GM10847 (cell line): ENCODE data around the gene ANTXR1.

Source experiments
- POLR2A ChIP-seq: IDR thresholded peaks from 2 replicates; pipeline ENCODE4 v1.6.1; 2011; ENCODE audit not compliant: insufficient read length; ENCODE audit errors: extremely low read depth

ANTXR1 gene

DNA sequence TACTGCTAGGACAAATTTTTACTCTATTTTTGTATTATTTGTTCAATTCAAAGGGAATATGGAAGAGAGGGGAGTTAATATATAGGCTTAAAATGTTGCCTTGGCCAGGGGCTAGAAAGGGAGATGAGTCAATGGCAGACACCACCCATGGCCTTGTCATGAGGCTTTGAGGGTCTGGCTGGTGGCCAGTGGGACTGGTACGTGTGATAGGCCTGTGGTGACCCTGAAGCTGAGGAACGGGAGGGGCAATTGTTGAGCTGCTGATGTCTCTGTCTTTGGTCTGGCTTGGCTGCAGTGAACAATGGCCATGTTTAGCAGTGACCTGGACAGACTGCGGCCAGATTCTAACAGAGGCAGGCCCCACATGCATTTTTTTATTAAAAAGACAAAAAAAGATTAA is 20.0 kb upstream of the ANTXR1 start:
- no peak for TF ChIP-seq POLR2A

DNA sequence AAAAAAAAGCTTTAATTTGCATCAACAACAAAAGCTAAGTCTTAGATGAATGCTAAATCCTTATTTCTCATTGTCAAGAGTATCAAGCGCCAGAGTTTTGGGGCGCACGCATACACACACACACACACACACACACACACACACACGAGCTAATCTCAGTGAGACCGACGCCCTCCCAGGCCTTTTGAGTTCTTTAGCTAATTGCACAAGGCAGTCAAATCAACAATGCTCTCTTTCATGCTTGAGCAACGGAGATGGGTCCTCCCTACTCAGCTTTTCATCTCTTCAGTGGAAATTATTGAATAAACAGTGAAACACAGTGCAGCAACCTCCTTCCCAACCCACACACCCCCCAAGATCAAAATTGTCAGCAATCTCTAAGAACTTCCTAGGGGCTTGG is 19.3 kb upstream of the ANTXR1 start:
- TF ChIP-seq POLR2A, result no peak

DNA sequence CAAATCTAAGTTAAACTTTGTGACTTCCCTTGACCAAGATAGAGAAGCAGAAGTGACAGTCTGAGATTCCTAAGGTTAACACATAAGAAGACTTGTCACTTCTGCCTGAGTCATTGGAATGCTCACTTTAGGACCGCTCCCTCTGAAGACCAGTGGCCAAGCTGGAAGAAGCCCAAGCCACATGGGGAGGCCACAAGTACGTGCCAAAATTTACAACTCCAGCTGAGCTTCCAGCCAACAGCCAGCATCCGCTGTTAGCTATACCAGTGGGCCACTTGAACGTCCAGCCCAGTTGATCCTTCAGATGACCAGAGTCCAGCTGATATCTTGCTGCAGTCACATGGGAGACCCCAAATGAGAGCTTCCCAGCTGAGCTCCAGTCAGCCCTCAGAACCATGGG is 18.1 kb upstream of the ANTXR1 start:
- no peak for TF ChIP-seq POLR2A

DNA sequence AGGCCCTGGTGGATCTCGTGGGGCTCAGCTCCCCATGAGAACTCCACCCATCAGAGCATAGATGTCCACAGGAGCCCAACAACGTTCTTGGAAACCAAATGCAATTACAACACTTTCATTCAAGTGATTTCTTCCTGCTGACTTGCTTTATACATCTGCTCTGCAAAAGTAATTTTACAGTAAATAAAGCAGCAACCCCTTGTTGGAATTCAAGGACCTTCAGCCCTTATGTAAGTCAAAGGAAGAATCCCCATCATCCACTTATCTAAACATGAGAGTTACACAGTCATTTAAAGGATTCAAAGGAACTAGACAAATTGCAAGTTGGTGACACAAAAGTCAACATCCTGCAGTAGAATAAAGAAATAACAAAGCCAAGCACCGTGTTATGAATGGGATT is 17.1 kb upstream of the ANTXR1 start:
- TF ChIP-seq POLR2A, result no peak

DNA sequence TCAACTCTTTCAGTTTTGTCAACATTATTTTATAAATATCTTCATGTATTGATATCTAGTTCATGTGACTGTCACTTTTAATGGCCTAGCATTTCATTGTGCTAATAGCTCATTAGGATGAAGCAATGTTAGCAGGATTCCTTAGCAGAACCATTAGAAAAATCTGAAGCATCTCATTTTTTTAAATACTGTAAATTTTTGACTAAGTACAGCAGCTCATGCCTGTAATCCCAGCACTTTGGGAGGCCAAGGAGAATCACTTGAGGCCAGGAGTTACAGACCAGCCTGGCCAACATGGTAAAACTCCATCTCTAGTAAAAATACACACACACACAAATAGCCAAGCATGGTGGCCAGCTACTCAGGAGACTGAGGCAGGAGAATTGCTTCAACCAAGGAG is 15.6 kb upstream of the ANTXR1 start:
- no peak for TF ChIP-seq POLR2A

DNA sequence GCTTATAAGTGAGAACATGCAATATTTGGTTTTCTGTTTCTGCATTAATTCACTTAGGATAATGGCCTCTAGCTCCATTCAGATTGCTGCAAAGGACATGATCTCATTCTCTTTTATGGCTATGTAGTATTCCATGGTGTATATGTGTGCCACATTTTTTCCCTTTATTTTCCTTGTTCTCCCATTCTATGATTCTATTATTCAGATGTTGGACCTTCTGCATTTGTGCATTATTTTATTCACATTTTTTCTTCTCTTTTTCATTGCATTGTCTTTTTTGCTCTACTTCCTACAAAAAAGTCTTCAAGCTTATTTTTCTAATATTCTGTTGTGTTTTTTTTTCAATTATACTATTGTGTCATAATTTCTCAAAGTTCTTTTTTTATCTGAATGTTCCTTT is 11.1 kb upstream of the ANTXR1 start:
- TF ChIP-seq POLR2A, result no peak

DNA sequence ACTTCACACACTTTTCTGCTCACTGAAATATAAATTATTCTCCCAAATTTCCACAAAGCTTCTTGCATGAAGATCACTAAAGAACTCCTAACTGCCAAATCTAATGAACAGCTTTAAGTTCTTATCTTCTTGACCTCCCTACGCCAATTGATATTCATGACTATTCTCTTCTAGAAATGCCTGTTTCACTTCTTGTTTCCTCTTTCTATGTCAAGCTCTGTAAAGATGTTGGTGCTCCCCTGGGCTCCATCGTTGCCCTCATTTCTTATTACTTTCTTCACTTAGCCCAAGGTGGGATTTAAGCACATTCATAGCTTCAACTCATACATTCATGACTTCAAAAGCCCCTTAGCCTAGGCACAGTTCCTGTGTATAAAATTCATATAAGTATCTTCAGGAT is 9.2 kb upstream of the ANTXR1 start:
- TF ChIP-seq POLR2A, result no peak

DNA sequence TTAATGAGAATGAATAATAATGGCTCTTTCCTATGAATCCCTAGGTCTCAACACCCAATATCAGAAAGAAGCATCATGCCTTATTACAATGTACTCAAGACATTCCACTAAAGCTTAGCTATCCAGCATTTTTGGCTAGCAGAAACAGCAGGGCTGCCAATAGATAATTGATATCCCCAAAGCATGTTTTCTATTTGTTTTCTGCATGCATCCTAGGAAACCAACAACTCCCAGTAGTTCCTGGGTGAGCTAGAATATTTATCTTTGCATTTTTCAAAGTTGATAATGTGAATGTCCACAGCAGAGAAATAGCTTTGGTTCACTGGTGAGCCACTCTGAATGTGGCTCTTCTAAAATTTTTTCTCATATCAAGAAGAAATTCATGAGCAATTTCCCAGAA is 5.8 kb upstream of the ANTXR1 start:
- no peak for TF ChIP-seq POLR2A

DNA sequence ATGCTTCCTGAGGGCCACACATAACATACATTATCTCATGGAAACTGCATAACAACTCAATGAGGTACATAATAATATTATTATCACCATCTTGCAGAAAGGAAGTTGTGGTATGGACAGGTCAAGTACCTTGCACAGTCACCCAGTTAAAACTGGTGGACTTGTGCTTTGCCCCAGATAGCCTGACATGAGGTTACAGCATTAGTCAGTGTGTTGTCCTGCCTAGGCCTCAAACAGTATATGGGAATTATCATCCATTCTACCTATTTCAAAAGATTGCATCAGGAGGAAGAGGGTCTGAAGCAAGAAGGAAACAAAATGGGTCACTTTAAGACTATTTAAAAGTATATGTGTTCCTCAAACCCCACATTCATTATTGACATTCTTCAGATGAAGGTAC is 5.4 kb upstream of the ANTXR1 start:
- no peak for TF ChIP-seq POLR2A

DNA sequence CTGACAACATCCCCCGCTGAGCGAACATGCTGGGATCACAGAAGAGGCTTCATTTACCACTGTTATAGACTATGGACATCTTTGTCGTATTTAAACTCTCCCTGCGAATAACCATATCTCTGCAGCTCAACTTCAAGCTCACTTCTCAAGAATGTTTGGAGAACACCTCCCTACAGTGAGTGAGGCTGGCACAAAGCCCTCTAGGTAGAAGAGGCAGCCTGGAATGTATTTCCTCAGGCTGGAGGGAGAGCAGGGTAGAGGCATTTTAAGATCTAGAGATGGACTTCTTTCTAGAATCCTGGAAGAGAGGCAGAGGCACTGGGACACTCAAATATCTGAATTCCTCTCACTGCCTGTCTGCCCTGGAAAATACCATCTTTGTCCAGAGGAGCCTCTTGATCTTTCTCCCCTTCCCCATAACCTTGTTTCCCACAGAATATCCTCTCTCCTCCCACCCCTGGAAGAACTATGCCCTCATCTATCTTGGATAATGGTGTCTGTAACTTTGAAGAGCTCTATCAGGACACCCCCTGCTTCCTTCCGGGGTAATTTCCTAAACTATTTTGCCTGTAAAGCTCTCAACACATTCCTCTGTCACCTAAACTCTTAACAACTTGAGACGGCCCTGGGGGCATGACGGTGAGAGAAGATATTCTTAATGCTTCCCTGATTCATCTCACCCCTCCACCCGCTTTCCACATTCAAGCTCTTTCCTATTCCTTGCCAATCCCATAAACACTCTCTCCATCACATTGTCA is 2.4 kb upstream of the ANTXR1 start:
- no peak for TF ChIP-seq POLR2A

DNA sequence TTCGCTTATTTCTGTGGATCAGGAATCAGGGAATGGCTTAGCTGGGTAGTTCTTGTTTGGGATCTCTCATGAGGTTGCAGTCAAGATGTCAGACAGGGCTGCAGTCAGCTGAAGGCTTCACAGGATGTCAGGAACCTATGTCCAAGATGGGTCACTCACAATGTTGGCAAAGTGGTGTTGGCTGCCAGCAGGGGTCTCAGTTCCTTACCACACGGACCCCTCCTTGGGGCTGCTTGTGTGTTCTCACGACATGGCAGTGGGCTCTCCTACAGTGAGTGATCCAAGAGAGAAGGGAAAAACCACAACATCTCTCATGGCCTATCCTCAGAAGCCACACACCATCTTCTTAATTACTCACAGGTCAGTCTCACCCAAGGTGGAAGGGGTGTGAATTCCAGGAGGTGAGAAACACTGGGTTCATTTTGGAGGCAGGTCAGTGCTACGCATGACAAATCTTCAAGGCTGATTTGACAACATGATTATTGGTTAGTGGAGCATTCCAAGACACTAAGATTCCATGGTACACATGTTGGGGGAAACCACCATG is 1.3 kb upstream of the ANTXR1 start:
- no peak for TF ChIP-seq POLR2A

DNA sequence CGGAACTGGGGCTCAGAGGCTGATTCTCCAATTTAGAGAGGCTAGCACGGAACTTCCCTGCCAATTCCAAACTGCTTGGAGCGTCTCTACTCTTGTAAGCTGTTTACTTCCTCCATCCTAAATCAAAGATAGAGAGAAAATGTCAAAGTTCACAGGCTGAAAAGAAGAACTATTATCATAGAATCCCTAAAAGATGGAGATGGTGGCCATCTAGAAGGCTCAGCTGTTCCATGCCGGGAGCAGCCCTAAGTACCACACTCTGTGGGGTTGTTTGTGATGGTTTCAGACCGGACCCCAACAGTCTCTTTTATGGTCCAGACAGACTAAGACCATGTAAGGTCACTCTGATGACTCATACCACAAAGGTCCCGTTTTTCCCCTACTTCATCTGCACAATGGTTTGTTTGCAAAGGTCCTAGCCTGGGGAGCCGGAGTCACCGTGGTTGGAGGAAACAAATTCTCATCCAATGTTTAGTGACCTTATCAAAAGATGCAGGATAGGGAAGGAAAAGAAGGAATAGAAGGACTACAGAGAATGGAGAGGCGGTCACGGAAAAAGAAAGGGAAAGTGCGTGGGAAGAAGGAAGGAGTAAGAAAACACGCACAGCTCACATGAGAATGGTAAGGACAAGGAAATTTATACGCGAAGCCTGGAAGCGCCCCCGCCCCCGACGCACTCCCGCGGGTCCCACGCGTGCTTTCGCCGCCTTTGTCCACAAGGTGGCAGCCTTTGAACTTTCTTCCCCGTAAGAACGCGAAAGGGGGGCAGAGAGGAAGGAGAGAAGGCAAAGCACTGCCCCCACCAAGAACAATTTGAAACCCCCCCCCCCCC is 453 bp upstream of the ANTXR1 start:
- TF ChIP-seq POLR2A, result no peak

DNA sequence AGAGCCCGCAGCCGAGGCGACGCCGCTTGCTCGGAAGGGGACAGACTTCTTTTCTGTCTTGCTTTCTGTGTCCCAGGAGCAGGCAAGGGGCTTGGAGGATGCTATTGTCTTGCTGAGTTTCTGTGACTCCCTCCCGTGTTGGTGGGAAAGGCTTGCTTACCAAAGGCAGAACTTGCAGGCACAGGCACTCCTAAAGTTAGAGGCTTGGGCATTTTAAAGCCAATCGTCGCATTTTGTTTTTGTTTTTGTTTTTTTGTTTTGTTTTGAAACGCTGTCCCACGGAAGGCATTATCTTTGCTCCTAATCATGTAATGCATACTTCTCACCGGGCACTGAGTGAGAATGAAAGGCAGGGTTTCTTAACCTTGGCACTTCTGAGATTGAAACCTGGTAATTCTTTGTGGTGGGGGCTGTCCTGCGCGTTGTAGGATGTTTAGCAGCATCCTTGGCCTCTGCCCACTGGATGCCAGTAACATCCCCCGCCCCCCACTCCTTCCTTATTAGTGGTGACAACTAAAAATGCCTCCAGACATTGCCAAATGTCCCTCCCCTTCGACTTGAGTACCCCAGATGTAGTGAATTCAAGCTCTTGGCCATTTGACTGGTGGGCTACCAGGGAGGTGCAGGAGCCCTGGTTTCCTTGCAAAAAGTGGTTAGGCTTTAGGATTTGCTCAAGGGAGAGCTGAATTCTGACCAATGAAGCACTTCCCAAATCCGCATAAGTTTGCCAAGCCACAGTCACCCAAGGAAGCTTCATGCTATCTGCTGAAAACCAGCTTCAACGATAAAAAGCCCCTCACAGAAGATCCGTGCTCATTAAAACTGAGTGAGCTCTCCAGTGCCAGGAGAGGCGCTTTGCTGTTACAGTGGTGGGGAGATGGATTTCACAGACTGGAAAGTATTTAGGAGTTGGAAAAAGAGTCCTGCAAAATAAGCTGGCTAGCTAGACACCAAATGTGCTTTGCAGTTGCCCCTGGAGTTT is 1.2 kb downstream of the ANTXR1 start:
- no peak for TF ChIP-seq POLR2A

DNA sequence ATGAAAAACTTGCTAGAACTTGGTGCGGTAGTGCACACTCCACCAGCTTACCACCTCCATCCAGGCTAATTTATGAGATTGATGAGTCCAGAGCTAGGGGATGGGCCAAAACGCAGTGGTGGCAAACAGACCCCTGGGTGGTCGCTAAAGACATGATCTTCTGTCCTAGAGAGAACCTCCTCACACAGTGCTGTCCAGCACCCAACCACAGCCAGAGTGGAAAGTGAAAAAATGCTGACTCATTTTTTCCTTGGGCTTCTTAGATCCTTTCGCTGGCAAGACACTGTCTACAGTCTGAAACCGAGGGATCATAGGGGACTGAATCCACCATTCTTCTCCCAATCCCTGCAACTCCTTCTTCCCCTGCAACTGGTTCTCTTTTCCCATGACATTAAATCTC is 4.1 kb downstream of the ANTXR1 start:
- no peak for TF ChIP-seq POLR2A

DNA sequence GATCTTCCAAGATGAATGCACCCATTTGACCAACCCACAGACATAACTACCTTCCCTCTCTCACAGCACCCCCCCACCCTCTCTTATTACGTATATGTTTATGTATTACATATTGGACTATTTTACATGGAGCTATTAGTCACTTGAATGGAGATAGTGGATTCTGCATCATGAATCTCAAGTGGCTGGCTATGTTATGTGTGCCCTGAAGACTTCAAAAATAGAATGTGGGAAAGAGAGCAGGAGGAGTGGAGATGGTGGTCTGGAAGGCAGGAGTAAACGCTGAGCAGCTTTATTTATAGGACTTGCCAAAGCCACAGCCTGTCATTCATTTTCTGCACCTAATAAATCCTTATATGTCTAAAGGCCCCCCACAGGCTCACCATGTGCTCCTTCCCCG is 4.9 kb downstream of the ANTXR1 start:
- no peak for TF ChIP-seq POLR2A

DNA sequence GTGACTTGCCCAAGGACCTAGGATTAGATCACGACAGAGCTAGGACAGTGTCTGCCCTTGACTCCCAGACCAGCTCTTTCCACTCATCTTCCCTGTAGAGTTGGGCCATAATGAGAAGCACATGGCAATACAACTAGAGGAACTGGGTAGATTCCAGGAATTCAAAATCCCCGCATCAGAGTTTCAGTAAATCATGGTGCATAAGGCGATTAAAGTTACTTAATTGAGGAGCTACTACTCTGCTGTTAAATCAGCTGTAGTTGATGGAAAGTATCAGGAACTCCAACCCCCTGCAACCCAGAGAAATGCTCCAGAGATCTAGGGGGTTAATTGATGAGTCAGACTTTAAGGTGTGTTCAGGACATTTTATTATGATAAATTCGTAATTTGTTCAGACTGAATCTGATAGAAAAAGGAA is 5.7 kb downstream of the ANTXR1 start:
- TF ChIP-seq POLR2A, result no peak
